Thymus (tissue), 11 donors: ENCODE results near the gene CNOT11. TPM values are rescaled to one million over a fixed set of nuclear protein-coding genes. Genes with fewer than 3 reads are reported as not detected.
"Not testable (repeated sequence)": the region's sequence is repeated elsewhere in the genome, so short reads cannot be mapped to it uniquely, and the experiment has no call there.

ENCODE experiments used
- DNase-seq, 9 donors: peaks; one replicate each; pipeline ENCODE4 v3.0.0-alpha.2; 2013; ENCODE audit warnings: low spot score in 9 of 9, low read depth in 6 of 9, missing footprints in 1 of 9
- H3K27ac ChIP-seq, 2 donors: one replicate each; pipeline ENCODE4 v1.5.1; 2013; ENCODE audit warnings: control low read depth in 1 of 2, low read depth in 1 of 2, low read length in 1 of 2, mild to moderate bottlenecking in 1 of 2, moderate library complexity in 1 of 2
- H3K27me3 ChIP-seq, 2 donors: one replicate each; pipeline ENCODE4 v1.5.1; 2013; ENCODE audit warnings: low read length in 1 of 2; ENCODE audit not compliant: control insufficient read depth in 2 of 2, insufficient read depth in 1 of 2
- H3K36me3 ChIP-seq, 2 donors: one replicate each; pipeline ENCODE4 v1.5.1; 2013; ENCODE audit warnings: low read length in 1 of 2, mild to moderate bottlenecking in 1 of 2, moderate library complexity in 1 of 2; ENCODE audit not compliant: control insufficient read depth in 2 of 2, insufficient read depth in 2 of 2
- H3K4me1 ChIP-seq, 2 donors: one replicate each; pipeline ENCODE4 v1.5.1; 2013; ENCODE audit warnings: low read length in 2 of 2; ENCODE audit not compliant: control insufficient read depth in 2 of 2, insufficient read depth in 2 of 2
- H3K4me3 ChIP-seq, 2 donors: one replicate each; pipeline ENCODE4 v1.5.1; 2013; ENCODE audit warnings: low read length in 2 of 2, control low read depth in 1 of 2, mild to moderate bottlenecking in 1 of 2
- H3K9me3 ChIP-seq, 2 donors: one replicate each; pipeline ENCODE4 v1.5.1; 2013; ENCODE audit warnings: low read length in 1 of 2, mild to moderate bottlenecking in 1 of 2; ENCODE audit not compliant: control insufficient read depth in 2 of 2, insufficient read depth in 1 of 2
- WGBS: extraction: QIAGEN DNeasy Blood & Tissue Kit; methylation state at CpG from one replicate; pipeline ENCODE4 v1.1.7; 2013; 5-methylcytosine and 5-hydroxymethylcytosine counted together
- polyA plus RNA-seq: library from polyadenylated mRNA; stranded (reverse); fragments of 200-250 nt; gene quantifications from one replicate; pipeline ENCODE4 v1.2.3, GENCODE V29; 2013
- total RNA-seq: library from RNA; stranded (reverse); fragments of 120-200 nt; gene quantifications from one replicate; pipeline ENCODE4 v1.2.4, GENCODE V29; 2013
- donor health status: healthy.

The CNOT11 gene
- total and polyA plus RNA-seq, 2 donors = 34.0 to 49.4 TPM

DNA sequence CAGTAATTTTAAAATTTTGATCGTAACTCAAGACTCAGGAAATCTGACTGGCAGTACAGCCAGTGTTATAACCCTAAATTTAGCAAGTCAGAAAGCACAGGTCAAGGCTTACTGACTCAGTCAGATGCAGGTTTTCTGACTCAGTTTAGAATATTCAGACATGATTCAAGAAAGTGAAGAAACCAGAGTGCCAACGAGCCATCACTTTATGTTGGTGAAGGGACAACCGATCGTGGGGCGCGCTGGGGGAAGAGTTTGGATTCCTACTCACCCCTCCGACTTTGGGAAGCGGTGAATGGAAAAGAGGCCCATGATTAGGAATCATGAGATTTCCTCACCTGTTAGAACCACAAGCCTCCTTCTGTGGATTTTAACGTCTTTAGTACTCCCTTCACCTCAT lies 54.8 kb downstream of the CNOT11 start:
- no peak for DNase-seq
- Histone ChIP-seq H3K4me1 (peaks cover 34 to 57% of the 10 kb centered on the region in 2 donors), H3K27ac (peak overlapping the region; percentile 85 to 95), H3K4me3 (peak overlapping the region; percentile 83 to 89), H3K36me3 (peaks cover 4 to 15% of the 10 kb centered on the region in 2 donors), H3K9me3 (no peaks in the 10 kb centered on the region), H3K27me3 (no peaks in the 10 kb centered on the region)
- WGBS = 42% methylated on average over 9 of the region's 9 CpGs

DNA sequence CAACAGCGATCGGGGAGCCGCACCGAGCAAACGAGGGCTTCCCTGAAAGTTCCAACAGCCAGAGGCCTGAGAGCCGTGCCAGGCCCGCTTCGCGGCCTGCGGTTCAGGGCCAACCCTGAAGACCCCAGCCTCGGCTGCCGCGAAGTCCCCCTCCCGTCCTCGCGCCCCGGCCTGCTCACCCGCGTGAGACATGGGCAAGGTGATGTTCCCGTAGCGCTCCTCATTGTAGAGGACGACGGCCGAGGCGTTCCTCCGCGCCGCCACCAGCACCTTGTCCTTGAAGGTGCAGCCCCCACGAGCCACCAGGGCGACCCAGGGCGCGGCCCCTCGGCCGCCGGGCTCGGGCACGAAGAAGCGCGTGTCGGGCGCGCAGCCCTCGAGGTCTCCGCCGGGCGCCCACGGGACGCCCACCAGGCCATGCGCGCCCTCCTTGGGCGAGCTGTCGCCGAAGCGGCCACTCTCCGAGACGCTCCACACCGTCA lies 55.3 kb downstream of the CNOT11 start:
- H3K36me3 ChIP-seq = peaks cover 0 to 10% of the 10 kb centered on the region in 2 donors
- DNase-seq = peak in 2 of 9 donors; percentile 41 to 63

DNA sequence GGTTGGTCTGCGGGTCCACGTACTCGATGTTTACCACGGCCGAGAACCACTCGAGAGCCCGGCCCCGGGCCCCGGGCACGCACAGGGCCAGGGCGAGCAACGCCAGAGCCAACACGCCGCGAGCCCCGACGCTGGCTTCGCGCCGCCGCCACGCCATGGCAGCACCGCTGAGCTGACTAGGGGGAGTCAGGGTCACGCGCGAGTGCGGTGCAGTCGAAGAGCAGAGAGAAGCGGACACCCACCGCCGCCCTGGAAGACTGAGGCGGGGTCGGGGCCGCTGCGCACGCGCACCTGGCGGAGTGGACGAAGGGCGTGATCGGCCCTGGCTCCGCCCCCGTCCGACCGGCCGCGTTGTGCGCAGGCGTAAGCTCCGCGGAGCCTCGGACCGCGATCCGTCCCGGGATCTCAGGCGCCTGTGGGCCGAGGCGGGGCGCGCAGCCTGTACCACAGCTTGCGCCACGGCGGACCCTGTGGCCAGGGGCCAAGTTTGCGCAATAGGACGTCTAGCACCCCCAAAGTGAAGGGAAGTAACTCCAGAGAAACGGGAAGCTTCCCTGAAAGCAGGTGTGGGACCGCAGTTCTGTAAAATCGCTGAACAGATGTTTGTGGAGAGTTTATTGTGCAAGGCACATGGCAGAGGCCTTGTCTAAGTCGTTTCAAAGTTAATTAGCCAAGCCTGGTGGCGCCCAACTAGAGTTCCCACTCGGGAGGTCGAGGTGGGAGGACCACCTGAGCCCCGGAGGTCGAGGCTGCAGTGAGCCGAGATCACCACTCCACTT lies 55.9 kb downstream of the CNOT11 start, which contains the start of gene RNF149:
TSS of gene RNF149 (minus strand) at position 270 of the 779 bp plus-strand sequence. CDS start at position 157, 113 bp downstream.
- Histone ChIP-seq H3K27me3 (no peaks in the 10 kb centered on the region), H3K36me3 (peaks cover 0 to 9% of the 10 kb centered on the region in 2 donors), H3K4me3 (peak within 1 kb of the TSS; percentile 83 to 89), H3K27ac (peak within 1 kb of the TSS; percentile 93 to 95), H3K9me3 (no peaks in the 10 kb centered on the region), H3K4me1 (peaks cover 36 to 62% of the 10 kb centered on the region in 2 donors)
- under 1% methylated on average over 76 of the region's 76 CpGs for WGBS
- DNase-seq = peak in 7 of 9 donors; percentile 75 to 93 (median 87)

More for the DNA sequence above, 55.3 kb downstream of the CNOT11 start:
- Histone ChIP-seq H3K9me3 (no peaks in the 10 kb centered on the region), H3K27me3 (no peaks in the 10 kb centered on the region), H3K27ac (peak overlapping the region; percentile 93 to 95), H3K4me1 (peaks cover 36 to 59% of the 10 kb centered on the region in 2 donors), H3K4me3 (peak overlapping the region; percentile 83 to 89)
- under 1% methylated on average over 57 of the region's 57 CpGs for WGBS

DNA sequence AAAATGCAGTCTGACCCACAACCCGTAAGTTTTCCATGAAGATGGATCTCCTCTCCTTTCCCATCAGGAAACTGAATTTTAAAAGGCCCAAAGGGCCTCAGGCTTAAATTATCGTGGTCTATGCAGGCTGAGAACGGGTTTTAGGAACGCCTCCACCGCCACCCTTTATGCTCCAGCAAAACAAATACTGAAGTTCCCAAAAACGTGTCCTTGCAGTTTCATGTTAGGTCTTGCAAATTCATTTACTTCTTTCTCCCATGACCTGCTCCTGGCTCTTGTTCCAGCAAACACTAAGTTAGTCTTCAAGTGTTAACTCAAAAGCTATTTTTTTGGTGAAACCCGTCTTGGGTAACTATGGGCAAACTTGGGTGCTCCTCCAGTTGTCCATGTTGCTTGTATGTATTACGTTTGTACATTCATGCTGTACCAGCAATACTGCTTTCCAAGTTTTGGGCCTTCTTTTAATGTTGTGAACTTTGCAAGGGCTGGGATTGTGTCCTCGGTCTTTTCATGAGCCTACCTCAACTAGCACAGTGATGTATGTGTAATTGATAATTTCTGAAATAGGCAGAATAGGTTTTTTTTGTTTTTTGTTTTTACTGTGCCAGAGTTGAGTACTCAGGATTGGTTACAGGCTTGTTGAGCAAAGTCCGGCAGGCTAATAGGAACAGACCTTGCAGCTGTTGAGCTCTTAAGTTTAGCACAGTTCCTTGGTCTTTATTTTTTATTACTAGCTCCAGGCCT lies 57.6 kb downstream of the CNOT11 start:
- H3K27me3 ChIP-seq = no peaks in the 10 kb centered on the region
- peak overlapping the region in 1 of 2 donors; percentile 96 for H3K27ac ChIP-seq
- 89% methylated on average over 10 of the region's 10 CpGs for WGBS
- no peak overlapping the region for H3K4me3 ChIP-seq
- no peaks in the 10 kb centered on the region for H3K9me3 ChIP-seq
- no peak for DNase-seq
- H3K36me3 ChIP-seq = peaks cover 0 to 5% of the 10 kb centered on the region in 2 donors
- peaks cover 31 to 53% of the 10 kb centered on the region in 2 donors for H3K4me1 ChIP-seq

DNA sequence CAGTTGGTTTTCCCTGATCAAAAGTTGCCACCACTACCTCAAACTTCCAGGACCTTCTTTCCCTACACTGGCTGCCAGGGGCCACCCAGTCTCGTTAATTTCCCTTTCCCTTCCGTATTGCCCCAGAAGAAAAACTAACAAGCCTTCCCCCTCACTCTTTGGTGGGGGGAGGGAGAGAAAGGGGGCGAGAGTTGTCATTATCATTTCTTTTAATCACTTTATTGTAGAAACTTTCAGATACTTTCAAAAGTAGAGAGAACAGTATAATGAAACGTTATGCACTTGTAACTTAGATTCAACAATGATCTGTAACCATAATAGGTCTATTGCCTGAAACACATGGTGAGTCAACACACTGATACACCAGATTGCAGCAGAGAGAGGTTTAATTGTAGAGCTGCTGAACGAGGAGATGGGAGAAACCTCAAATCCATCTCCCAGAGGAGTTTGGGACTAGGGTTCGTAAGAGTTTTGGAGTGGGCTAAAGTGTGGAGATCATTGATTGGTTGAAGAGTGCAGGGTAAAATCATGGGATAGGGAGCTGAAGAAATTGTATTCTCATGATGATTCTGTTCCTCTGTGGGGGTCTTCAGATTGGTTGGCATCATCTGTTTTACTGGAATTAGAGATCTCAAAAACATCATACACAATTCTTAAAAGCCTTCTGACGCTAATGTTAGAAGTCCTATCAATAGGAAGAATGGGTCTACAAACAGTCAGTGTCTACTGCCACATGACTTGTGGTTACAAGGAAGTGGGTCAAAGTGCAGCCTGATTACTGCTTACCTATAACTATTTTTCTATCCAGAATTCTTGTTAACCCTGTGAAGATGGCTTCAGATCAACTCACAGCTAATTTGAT lies 58.4 kb downstream of the CNOT11 start:
- peak in 4 of 9 donors; percentile 36 to 77 (median 66) for DNase-seq
- 74% methylated on average over 7 of the region's 7 CpGs for WGBS
- H3K4me3 ChIP-seq = peak overlapping the region in 1 of 2 donors; percentile 5

DNA sequence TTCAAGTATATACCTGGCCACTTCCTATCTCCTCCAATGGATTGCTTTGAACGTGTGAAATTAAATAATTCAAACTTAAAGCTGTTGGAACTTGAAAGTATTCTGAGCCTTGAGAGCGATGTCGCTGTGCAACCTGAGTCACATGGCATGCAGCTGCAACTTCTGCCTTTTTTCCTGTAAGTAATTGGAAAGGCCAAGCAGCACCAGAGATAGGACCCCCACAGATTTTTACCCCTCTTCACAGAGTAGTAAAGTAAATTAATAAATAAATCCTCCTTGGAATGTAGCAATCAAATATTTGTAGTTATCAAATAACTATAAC lies 59.0 kb downstream of the CNOT11 start:
- WGBS = 4% methylated on average over 3 of the region's 3 CpGs
- DNase-seq = peak in 2 of 9 donors; percentile 63 to 89
- Histone ChIP-seq H3K27me3 (no peaks in the 10 kb centered on the region), H3K9me3 (no peaks in the 10 kb centered on the region), H3K4me3 (peak overlapping the region in 1 of 2 donors; percentile 5), H3K36me3 (no peaks in the 10 kb centered on the region), H3K27ac (peak overlapping the region; percentile 71 to 96), H3K4me1 (peaks cover 28 to 48% of the 10 kb centered on the region in 2 donors)

More for the DNA sequence above, 58.4 kb downstream of the CNOT11 start:
- peaks cover 28 to 52% of the 10 kb centered on the region in 2 donors for H3K4me1 ChIP-seq
- no peaks in the 10 kb centered on the region for H3K9me3 ChIP-seq
- H3K27me3 ChIP-seq = no peaks in the 10 kb centered on the region
- H3K27ac ChIP-seq = peak overlapping the region; percentile 71 to 96
- H3K36me3 ChIP-seq = no peaks in the 10 kb centered on the region

DNA sequence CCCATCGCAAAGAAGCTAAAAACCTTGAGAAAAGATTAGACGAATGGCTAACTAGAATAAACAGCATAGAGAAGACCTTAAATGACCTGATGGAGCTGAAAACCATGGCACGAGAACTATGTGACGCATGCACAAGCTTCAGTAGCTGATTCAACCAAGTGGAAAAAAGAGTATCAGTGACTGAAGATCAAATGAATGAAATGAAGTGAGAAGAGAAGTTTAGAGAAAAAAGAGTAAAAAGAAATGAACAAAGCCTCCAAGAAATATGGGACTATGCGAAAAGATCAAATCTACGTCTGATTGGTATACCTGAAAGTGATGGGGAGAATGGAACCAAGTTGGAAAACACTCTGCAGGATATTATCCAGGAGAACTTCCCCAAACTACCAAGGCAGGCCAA lies 63.9 kb downstream of the CNOT11 start:
- 94% methylated on average over 6 of the region's 6 CpGs for WGBS
- not testable (repeated sequence) for DNase-seq, H3K9me3 ChIP-seq, H3K27me3 ChIP-seq, H3K4me3 ChIP-seq, H3K36me3 ChIP-seq, H3K27ac ChIP-seq
- H3K4me1 ChIP-seq = peaks cover 7 to 21% of the 10 kb centered on the region in 2 donors
